ENCODE data around the gene SMIM3.
"Not testable (repeated sequence)": the region's sequence is repeated elsewhere in the genome, so short reads cannot be mapped to it uniquely, and the experiment has no call there.

The SMIM3 gene, protein sequence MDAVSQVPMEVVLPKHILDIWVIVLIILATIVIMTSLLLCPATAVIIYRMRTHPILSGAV

DNA sequence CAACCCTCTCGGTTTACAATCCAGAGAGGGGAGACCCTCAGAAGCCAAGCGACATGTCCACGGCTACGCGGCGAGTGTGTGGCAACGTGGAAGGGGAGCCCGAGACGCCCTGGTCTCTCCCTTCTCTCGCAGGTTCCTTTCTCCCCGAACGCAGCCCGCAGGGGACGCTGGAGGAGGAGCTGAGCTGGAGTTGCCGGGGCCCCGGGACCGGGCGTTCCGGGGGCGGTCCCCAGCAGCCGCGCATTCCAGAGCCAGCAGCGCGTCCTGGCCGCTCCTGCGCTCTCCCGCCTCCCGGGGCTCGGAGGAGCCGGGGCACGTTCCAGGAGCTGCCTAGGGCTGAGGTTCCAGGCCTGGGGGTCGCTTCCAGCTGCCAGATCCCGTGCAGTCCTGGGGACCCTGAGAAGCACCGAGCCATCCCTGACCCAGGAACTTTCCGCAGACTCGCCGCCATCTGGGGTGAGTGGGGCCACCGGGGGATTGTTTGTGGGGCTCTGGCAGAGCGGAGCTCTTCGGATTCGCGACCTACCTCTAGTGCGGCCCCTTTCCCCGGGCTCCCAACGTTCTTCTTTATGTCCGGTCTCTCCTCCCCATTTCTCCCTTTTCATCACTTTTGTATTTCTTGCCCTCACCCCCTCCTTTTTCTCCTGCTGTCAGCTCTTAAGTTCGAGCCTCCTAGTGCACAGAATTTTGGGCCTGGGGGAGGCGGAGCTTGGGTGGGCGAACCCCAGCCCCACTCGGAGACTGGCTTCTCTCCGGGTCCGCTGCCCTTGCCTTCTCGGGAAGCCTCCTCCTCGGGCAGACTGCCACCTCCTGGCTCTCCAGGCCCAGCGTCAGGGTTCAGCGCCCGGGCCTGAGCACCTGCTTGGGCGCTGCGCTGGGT, at the start of gene SMIM3:
TSS of gene SMIM3 (plus strand) at position 241 of the 880 bp plus-strand sequence. CDS start 16,684 bp downstream, outside the sequence.
- DNase-seq (ENCODE audit: low spot score), result peak; percentile 88

DNA sequence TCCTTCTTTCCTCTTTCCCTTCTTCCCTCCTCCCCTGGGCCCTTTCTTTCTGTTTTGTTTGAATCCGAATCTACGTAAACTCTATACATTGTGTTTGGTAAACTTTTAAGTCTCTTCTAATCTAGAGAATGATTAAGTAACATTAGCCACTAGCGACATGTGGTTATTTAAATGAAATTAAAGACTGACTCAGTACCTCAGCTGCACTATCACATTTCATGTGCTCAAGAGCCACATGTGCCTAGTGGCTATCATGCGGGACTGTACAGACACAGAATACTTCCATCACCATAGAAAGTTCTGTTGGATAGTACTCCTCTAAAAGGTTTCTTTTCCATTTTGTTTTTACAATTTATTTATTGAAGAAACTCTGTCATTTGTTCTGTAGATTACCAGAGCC, 48.7 kb upstream of the SMIM3 start:
- no peak for DNase-seq (ENCODE audit: low spot score)

DNA sequence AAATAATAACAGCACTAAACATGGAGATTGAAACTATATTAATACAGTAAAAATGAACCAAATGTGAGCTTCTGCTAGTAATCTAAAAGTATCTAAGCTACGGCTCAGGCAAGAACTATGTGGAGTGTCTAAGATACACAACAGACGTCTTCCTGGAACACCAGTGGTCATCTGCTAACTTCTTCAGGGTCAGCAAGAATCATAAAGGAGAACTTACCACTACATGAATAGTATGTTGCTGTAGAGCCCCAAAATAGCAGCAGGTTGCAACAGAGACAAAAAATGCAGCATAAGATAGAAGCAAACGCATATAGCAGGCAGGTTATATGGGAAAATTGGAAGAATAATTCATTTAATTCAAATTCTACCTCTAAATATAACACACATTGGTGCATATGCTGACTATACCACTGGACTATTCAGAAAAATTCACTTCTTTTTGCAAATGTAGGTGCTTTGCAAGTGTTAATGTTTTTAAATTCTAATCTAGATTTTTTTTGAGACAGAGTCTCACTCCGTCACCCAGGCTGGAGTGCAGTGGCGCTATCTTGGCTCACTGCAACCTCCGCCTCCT, 46.8 kb upstream of the SMIM3 start:
- DNase-seq (ENCODE audit: low spot score), result no peak

DNA sequence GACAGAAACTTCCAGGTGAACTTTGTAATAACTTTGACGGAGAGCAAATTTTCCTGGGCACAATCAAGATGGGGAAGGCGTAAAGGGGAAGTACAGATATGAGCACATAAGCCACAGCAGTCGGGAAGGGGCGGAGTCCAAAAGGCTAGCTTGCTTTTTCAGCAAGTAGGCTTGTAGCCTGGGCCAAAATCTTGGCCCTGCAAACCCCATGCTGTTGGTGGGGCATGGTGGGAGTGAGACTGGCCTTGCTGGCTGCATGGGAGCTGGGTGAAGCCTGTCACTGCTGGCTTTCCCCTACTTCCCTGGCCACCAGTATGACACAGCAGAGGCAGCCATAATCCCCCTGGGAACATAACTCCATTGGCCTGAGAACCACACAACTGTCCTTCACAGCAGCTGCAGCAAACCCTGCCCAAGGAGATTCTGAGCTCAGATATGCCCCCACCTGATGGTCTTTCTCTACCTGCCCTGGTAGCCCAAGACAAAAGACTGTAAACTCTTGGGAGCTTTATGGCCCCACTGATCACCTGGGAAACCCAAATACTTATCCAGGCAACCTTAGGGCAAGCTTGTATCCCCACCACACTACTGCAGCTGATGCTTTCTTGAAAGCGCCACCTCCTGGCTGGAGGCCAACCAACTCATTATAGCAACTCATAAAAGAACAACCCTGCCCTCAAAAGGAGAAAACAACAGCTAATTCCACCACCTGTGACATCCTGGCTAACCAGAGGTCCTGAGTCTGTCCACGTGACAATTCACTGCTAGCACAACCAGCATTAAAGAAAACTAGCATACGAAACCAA, 43.8 kb upstream of the SMIM3 start:
- no peak for DNase-seq (ENCODE audit: low spot score)

DNA sequence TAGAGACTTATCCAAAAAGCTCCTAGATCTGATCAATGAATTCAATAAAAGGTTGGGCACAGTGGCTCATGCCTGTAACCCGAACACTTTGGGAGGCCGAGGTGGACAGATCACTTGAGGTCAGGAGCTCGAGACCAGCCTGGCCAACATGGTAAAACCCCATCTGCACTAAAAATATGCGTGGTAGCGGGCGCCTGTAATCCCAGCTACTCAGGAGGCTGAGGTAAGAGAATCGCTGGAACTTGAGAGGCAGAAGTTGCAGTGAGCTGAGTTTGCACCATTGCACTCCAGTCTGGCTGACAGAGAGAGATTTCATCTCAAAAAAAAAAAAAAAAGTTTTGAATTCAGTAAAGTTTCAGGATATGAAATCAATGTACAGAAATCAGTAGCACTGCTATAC, 39.7 kb upstream of the SMIM3 start:
- no peak for DNase-seq (ENCODE audit: low spot score)

DNA sequence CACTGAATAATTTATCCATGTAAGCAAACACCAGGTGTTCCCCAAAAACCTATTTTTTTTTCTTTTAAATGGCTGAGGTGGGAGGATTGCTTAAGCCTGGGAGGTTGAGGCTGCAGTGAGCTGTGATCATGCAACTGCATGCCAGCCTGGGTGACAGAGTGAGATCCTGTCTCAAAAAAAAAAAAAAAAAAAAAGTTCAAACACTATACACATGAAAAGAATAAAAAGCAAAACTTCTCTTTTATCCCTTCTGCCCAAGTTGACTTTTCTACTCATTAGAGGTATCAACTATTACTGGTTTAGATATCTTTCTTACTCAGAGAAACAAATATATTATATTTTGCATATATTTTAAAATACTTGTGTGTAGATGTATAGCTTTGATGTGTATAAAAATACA, 37.6 kb upstream of the SMIM3 start:
- DNase-seq (ENCODE audit: low spot score), result no peak

DNA sequence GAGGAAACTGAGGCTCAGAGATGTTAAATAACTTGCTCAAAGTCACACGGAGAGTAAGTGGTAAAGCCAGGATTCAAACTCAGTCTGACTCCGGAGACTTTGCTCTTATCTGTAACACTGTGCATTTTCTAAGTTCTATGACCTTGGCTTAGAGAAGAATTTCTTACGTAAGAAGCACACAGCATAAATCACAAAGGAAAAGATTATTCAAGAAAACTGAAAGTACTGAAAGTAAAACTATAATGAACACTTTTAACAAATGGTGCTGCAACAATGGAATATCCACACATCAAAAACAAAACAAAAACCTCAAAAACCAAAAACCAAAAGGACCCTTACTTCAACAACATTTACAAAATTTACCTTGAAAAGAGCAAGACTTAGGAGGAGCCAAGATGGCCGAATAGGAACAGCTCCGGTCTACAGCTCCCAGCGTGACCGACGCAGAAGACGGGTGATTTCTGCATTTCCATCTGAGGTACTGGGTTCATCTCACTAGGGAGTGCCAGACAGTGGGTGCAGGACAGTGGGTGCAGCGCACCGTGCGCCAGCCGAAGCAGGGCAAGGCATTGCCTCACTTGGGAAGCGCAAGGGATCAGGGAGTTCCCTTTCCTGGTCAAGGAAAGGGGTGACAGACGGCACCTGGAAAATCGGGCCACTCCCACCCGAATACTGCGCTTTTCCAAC, 36.0 kb upstream of the SMIM3 start:
- not testable (repeated sequence) for DNase-seq (ENCODE audit: low spot score)

DNA sequence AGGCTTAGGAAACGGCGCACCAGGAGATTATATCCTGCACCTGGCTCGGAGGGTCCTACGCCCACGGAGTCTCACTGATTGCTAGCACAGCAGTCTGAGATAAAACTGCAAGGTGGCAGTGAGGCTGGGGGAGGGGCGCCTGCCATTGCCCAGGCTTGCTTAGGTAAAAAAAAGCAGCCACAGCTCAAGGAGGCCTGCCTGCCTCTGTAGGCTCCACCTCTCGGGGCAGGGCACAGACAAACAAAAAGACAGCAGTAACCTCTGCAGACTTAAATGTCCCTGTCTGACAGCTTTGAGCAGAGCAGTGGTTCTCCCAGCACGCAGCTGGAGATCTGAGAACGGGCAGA, 35.4 kb upstream of the SMIM3 start:
- DNase-seq (ENCODE audit: low spot score), result not testable (repeated sequence)

DNA sequence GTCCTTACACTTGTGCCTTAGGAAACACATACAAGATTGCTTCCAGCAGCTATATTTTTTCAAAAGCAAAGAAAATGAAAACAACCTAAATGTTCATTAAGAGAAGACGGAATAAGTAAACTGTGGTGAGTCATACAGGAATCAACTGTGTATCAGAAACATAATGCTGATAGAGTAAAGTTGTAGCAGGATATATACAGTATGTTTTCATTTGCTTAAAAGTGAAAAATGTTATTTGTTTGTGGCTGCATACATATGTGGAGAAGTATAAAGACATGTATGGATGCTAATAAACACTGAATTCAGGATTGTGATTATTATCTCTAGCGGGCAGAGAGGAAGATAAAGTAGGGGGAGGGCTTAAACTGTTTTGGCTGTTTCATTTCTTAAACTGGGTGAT, 28.1 kb upstream of the SMIM3 start:
- no peak for DNase-seq (ENCODE audit: low spot score)

DNA sequence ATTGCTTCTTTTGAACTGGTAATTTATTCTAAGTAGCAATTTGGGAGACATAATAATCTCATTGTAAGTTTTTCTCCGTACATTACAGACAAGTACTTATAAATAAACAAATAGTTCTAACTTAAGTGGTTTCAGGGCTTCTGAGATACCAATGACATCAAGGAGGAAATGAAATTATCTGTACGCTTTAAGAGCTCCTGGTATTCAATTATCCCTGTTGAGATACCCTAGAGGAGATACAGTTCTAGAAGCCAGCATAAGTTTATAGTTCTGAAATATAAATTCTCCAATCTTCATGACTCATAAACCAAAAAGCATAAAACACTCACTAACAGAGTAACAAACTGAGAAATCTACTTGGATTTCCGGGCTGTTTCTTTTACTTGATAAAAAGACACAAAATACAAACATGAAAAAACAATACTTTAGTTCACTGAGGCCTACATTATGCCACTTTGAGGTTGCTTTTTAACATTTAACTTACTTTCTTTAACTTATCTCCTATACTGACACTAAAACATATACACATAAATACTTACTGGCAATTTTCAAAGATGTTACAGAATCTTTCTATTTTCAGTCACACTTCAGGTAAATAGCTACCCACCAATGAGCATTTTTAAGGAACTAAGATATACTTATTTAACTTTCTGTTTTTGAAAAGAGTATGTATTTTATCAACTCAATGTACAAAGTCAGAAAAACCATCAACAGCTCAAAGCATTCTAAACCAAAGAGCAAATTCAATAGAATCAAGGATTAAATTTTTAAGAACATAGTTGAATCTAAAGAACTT, 27.3 kb upstream of the SMIM3 start:
- DNase-seq (ENCODE audit: low spot score), result no peak

DNA sequence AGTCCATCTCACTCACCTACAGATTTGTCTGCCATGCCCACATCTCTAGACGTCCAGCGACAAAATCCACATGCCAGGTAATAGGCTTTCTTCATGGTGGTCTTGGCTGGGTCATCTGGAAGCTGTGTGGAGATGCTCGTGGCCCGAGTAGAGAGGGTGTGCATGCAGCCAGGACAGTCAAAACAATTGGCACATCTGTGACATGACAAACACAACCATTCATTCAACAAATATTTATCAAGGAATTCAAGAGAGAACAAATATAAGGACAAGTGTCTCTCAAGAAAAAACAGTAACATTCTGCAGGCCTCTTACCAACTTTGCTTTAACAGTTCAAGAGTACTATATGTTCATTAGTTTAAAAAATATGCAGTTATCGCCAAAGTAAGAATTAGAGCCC, 25.1 kb upstream of the SMIM3 start:
- DNase-seq (ENCODE audit: low spot score), result no peak

DNA sequence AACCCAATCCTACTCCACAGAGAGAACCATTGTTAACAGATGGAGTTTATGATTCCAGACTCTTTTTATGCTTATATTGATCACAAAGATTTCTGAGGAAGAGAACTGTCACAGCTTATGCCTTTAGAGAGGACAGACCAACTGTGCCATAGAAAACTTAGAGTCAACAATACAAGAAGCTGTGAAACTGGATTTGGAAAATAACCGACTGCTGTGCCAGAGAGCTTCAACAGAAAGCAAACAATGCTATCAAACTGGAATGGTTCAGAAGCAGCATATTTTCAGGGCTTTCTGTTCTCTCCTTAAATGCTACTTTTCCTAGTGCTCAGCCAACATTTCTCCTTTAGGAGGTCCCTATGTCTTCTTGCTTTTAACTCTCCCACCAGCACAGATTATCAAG, 24.7 kb upstream of the SMIM3 start:
- DNase-seq (ENCODE audit: low spot score), result no peak

DNA sequence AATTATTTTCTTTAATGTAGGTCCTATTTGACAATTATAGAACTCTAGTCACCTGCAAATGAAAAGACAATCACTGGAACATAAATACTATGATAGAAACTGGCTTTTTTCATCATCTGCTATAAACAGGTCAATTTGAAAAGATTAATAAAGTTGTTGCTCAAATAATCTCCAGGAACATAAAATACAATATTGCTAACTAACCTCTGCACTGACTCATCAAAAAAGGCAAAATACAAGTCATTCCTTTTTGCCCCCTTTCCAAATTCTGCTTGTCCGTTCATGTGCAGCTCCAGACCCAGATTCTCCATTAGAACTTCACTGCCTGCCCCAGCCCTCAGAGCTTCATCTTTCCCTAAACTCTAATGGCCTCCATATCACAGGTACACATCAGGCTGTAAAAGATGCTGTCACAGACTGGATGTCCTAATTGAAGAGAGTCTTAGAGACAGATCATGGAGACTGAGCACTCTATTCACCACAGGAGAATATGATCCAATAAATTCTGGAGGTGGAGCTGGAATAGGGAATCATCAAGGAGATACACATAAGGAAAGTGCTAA, 21.4 kb upstream of the SMIM3 start:
- no peak for DNase-seq (ENCODE audit: low spot score)

DNA sequence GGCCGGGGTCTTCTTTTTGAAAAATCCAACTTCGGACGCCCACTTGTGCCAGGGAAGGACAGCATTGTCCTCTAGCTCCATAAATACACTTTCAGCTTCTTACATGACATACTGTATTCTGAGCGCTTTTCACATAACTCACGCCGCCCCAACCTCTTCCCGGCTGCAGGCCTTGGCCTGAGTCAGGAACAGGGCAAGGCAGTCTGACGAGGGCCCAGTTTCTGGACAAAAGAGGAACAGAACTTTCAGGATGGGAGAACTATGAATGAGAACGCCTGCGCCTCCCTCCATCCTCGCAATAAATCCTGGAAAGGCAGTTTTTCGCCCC, 20.4 kb upstream of the SMIM3 start:
- no peak for DNase-seq (ENCODE audit: low spot score)

DNA sequence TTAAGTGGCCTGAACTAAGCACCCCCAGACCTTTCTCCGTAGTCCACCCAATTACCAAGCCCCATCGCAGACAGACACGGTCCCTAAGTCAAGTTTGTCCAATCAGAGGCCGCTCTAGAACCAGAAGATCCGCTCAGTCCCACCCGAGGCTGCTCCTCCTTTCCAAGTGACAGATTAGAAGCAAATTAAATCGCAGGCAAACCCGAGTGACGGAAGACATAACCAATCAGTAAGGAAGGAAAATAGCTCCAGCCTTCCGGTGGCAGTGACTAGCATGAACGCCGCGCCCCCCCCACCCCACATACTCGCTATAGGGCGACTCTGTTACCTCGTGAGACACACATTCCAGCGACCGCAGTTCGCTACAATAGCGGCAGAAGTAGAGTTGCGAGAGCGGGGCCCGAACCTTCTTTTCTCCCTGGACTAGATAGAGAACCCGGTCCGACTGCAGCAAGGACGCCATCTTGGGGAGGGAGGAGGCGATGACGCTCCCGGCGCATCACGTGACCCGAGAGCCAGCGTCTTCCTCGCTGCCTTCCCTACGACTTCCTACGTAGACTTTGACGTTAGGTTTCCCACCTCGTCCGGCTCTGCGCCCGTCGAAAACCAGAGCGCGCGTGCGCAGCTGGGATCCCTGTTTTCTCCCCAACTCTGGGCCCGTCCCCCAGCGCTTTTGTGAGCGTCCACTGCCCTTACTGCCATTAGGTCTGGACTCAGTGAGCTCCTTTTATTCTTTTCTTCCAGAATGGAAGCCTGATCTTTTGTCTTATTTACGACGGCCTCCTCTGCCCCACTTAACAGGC, 19.8 kb upstream of the SMIM3 start, which contains the start of gene DCTN4:
TSS of gene DCTN4 (minus strand) at position 487 of the 803 bp plus-strand sequence. CDS start at position 463, 24 bp downstream.
- peak; percentile 99 for DNase-seq (ENCODE audit: low spot score)

DNA sequence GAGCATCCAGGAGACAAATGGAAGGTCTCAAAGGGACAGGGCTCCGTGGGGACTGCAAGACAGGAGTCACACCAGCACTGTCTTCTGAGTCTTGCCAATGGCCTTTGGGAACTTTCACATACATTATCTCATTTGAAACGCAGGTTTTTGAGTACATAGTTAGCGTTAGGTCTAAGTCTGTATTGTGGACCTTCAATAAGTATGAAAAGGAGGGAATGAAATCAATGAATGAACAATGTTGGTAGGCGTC, 19.3 kb upstream of the SMIM3 start:
- DNase-seq (ENCODE audit: low spot score), result no peak

DNA sequence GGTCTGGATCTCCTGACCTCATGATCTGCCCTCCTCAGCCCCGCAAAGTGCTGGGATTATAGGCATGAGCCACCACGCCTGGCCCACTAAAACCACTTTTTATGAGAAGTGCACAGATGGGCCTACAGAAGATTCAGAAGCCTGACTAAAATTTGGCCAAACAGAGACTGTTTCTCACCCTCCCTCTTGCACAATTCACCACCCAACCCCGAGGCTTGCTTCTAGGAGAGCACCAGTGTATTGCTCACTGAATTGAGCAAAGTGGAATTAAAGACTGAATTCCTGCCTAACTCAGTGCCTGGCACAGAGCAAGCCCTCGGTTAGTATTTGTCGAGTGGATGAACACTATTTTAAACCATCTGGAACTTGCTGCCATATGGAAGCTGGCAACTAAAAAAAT, 16.3 kb upstream of the SMIM3 start:
- no peak for DNase-seq (ENCODE audit: low spot score)

DNA sequence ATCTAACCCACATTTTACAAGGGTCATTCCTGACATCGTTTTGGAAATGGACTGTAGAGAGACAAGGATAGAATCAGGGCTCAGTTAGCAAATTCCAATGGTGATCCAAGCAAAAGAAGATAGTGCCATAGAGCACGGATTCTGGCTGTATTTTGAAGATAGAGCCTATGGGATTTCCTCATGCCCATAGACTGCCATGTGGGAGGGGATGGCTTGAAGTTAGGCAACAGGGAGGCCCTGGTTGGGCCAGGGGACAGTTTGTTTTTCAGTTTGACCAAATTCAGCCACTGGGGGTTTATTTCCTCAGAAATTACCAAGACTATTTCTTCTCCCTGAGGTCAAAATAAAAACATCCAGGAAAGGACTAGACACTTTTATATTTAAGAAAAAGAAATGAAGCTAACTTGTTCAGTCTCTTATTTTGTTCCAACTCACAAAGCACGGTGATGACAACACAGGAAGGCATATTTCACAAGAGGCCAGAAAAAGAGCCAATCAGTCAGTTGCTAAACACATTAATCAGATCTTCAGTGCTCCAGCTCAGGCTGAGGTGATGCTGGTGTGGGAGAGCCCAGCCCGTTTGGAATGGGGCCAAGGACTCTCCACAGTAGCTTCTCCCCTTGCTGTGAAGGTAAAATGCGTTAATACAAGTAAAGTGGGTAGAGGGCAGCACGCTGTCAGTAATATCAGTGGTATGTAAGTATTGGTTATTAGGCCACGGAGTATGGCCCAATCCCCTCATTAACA, 15.4 kb upstream of the SMIM3 start:
- peak; percentile 44 for DNase-seq (ENCODE audit: low spot score)

DNA sequence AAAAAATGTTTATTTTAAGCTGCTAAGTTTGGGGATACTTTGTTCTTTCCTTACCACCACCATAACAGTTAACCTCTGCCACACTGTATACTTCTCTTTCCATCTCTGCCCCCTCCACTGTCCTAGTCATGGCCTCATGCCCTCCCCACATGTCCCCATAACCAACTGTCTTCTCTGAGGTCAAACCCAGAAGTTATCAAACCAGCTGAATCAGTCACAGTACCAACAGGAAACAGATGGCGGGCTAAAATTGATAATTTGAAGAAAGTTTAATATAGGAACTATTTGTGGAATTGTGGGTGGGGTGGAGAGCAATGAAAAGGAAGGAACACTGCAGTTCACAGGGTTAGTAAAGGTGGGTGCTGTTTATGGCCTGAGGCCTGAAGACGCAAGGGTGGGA, 14.0 kb upstream of the SMIM3 start:
- no peak for DNase-seq (ENCODE audit: low spot score)

All from LoVo (cell line).